ENCODE measurements around the gene FCHSD2.
"Not testable (repeated sequence)": the region's sequence is repeated elsewhere in the genome, so short reads cannot be mapped to it uniquely, and the experiment has no call there.

The FCHSD2 gene

DNA sequence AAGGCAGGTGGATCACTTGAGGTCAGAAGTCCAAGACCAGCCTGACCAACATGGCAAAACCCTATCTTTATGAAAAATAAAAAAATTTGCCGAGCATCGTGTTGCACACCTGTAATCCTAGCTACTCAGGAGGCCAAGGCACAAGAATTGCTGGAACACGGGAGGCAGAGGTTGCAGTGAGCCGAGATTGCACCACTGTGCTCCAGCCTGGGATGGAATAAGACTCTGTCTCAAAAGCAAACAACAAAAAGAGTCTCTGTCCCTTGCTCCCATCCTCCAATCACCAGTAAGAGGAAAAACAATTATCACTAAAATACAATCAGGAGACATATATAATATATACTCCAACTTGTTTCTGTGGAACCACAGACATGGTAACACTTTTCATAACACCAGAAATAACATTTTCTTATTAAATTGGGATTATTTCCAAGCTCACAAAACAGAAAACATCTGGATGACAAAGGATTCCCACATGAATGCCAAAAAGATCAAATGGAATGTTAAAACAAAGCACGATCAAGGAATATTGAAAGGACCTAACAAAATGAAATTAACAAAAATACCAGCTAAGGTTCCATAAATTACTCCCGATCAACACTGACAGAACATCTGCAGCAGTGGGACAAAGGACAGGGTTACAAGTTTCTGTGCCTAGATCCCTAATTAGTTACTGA, 15.2 kb downstream of the FCHSD2 start:
- DNase-seq = peak in 5 of 56 donors; percentile 4 to 12 (median 11)

DNA sequence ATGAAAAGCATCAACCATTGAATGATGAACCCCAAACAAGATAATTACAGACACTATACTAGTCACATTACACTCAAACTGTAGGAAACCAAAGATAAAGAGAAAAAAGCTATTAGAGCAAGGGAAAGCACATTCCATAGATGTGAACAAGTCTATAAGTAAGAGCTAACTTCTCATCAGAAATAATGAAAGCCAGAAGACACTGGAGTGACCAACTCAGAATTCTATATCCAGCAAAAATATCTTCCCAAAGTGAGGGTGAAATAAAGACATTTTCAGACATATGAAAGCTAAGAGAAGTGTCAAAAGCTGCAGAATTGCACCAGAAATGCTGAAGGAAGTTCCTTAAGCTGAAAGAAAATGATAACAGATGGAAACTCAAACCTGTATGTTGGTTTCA, 17.3 kb downstream of the FCHSD2 start:
- no peak for DNase-seq

DNA sequence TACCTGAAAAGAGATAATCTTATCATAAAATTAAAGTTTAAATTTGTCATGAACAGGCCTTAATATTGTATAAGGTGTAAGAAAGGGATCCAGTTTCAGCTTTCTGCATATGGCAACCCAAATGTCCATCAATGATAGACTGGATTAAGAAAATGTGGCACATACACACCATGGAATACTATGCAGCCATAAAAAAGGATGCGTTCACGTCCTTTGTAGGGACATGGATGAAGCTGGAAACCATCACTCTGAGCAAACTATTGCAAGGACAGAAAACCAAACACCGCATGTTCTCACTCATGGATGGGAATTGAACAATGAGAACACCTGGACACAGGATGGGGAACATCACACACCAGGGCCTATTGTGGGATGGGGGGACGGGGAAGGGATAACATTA, 18.2 kb downstream of the FCHSD2 start:
- DNase-seq = not testable (repeated sequence)

DNA sequence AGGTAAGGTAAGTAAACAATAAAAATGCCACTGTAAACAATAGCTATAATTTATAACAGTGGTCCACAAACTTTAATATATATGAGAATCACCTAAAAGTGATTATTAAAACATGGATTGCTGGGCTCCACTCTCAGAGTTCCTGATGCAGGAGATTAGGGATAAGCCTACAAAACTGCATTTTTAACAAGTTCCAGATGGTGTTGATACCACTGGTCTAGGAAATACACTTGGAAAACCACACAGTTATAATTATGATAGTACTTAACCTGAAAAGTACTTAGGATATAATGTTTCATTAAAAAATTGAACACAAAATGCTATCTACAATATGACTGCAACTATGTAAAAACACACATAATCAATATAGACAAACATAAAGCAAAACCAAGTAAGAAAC, 20.4 kb downstream of the FCHSD2 start:
- DNase-seq = no peak

DNA sequence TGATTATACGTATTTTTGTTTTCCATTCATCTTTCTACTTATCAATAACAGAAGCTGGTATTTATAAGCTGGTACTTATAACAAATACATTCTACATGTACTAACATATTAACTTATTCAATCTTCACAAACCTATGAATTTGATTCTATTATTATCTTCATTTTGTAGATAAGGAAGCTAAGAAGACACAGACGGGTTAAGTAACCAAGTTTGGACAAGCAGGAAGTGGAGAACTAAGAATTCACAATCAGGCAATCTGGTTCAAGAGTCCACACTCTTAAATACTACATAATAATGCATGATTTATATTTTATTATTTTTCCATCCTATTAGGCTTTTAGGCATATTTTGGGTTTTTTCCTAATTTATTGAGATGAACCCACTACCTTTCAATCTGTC, 25.0 kb downstream of the FCHSD2 start:
- DNase-seq = no peak

DNA sequence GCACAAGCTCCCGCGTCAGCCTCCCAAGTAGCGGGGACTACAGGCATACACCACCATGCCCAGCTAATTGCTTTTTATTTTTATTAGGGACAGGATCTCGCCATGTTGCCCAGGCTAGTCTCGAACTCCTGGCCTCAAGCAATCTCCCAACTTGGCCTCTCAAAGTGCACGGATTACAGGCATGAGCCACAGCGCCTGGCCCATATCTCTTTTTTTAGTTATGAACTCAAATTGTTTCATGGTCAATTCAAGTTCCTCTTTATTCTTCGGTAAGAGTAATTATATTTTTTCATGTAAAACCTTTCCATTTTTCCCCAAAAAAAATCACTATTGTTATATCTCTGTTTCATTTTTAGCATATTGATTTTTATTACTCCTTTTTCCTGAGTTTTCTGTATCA, 25.5 kb downstream of the FCHSD2 start:
- no peak for DNase-seq

DNA sequence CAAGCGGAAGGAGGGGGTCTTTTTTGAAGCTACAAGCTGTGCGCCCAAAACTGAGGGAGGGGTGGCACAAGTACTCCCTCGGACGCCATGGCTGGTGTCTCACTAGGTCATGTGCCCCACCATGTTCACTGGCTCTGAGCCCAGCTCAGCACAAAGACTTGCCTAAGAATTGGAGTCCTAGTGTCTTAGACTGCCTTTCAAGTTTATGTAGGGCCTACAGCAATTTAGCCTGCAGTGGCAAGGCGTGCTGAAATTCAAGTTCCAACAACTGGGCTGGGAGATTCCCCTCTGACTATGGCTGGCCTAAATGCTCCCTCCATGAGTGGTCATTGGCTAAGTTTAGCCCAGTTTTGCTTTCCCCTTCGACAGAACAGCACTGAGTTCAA, 27.3 kb downstream of the FCHSD2 start:
- no peak for DNase-seq

DNA sequence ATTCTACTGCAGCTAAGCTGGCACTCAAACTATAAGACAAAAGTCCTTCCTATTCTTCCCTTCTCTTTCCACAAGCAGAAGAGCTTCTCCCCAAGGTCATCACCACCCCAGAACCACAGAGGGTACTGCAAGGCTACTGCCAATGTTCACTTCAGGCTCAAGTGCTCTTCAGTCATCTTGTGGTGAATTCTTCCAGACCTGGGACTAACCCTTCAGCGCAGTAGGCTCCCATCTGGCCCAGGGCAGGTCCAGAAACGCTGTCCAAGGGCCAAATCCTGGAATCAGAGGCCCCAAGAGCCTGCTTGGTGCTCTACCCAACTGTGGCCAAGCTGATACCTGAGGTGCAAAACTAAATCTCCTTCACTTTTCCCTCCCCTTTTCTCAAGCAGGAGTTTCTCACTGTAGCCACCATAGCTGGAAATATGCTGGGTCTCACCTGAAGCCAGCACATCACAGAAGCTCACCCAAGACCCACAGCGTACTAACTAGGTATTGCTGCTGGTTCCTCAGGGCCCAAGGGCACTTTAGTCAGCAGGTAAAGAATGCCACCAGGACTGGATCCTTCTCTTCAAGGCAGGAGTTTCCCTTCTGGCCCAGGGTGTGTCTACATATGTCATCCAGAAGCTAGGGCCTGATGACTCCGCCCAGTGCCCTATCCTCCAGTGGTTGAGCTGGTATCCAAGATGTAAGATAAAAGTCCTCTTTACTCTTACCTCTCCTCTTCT, 27.8 kb downstream of the FCHSD2 start:
- no peak for DNase-seq

DNA sequence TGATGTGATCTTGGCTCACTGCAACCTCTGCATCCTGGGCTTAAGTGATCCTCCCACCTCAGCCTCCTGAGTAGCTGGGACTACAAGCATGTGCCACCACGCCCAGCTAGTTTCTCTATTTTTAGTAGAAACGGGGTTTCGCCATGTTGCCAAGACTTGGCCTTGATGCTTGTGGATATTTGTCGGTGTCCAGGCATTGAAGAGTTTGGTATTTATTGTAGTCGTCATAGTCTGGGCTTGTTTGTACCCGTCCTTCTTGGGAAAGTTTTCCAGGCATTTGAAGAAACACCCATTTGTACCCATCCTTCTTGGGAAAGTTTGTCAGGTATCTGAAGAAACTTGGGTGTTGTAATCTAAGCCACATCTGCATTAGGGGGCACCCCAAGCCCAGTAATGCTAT, 28.7 kb downstream of the FCHSD2 start:
- no peak for DNase-seq

DNA sequence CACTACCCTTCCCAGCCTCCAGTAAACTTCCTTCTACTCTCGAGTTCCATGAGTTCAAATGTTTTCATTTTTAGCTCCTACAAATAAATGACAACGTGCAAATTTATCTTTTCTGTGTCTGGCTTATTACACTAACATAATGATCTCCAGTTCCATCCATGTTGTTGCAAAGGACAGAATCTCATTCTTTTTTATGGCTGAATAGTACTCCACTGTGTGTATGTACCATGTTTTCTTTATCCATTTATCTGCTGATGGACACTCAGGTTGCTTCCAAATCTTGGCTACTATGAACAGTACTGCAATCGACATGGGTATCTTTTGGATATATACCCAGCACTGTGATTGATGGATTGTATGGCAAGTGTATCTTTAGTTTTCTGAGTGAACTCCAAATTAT, 34.5 kb downstream of the FCHSD2 start:
- DNase-seq = no peak

DNA sequence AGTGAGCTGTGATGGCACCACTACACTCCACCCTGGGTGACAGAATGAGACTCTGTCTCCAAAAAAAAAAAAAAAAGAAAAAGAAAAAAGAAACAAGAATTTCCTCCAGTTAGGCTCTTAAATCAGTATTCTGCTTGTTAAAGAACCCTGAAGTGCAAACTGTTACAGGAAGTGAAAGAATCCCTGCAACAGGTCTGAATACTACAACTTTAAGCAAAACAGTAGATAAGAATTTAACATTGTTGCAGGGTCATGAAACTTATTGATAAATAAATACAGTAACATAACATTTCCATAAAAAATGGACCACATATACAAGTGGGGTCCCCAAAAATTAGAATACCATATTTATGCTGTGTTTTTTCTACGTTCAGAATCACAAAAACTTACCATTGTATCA, 35.8 kb downstream of the FCHSD2 start:
- DNase-seq = no peak

DNA sequence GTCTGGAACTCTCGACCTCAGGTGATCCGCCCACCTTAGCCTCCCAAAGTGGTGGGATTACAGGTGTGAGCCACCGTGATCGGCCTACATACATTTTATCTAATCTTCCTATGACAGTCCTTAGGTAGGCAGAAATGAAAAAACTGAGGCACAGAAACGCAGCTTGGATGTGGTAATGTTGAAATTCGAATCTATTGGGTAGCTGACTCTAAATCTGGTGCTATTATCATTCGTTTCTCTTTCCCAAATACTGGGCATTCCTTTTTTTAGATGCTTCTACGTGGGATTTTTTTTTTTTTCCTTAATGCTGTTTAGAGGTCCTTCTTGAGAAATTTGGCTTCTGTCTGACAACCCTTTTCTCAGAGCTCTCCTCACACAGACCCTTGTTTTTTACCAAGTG, 41.5 kb downstream of the FCHSD2 start:
- no peak for DNase-seq

DNA sequence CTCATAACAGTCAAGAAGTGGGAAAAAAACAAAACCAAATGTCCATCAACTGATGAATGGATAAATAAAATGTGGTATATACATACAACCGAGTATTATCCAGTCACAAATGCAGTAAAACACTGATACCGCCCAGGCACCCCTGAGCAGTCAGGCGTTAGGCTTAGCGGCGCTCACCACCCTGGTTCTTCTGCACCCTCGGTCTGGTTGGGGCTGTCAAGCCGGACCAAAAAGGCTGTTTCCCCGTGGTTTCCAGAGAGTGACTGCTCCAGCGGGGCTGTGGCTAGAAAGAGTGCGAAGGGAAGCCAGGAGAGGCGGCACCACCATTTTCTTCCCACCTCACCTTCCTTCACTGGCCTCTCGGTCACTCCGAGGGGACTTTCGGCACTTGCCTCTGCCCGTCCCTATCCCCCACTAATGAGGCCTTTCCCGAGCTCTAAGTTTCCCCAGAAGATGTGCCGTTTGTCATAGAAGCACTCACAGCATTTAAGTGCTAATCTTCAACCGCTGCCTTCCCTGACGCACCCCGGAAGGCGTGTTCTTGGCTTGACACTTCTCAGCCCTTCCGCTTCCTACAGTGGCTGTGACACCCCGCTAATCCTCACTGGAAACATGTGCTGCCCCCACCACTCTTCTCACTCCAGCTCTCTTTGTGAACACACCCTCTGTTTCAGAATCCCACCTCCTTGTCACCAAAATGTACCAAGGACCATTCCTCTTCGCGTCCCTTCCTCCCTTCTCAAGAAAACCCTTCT, 42.4 kb downstream of the FCHSD2 start:
- DNase-seq = no peak

DNA sequence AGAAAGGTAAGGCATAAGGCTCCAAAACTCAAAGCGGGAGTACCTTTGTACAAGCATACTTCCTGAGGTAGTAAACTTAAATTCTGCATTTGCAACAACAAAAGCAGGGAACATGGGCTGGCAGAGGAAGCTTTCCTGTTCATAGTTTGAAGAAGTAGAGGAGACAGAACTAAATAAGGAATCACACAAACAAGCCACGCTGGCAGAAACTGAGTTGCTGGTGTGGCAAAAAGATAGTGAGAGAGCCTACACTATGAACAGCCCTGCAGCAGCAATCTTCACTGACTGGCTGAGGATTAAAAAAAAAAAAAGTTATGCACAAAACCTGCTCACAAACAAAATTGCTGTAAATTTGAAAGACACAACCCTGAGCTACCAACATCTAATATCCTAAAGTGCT, 46.5 kb downstream of the FCHSD2 start:
- DNase-seq = peak in 8 of 56 donors; percentile 9 to 56 (median 26)

DNA sequence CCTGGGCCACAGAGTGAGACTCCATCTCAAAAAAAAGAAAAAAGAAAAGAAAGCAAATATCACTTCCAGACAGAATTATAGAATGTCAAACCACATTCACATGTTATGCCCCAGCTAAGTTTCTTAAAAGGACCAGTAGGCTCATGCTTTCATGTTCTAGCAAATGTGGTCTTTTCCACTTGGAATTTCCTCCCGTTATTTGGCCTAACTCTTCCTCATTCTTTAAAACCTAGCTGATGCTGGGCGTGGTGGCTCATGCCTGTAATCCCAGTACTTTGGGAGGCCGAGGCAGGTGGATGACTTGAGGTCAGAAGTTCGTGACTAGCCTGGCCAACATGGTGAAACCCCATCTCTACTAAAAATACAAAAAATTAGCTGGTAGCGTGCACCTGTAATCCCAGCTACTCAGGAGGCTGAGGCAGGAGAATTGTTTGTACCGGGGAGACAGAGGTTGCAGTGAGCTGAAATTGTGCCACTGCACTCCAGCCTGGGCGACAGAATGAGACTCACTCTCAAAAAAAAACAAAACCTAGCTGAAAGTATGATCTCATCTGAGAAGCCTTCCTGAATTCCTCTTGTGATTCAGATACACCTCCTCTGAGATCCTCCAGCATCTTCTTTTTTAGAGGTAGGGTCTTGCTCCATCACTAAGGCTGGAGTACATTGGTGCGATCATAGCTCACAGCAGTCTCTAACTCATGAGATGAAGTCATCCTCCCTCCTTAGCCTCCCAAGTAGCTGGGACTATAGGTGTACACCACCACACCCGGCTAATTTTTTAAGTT, 50.4 kb downstream of the FCHSD2 start:
- no peak for DNase-seq

DNA sequence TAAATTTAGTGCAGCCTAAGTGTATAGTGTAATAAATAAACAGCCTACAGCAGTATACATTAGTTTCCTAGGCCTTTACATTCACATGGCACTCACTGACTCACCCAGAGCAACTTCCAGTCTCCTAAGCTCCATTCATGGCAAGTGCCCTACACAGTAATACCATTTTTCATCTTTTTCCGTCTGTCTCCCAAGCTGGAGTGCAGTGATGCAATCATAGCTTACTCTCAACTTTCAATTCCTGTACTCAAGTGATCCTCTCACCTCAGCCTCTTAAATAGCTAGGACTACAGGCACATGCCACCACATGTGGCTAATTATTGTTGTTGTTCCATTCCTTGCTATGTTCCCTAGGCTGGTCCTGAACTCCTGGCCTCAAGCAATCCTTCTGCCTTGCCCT, 54.4 kb downstream of the FCHSD2 start:
- no peak for DNase-seq

DNA sequence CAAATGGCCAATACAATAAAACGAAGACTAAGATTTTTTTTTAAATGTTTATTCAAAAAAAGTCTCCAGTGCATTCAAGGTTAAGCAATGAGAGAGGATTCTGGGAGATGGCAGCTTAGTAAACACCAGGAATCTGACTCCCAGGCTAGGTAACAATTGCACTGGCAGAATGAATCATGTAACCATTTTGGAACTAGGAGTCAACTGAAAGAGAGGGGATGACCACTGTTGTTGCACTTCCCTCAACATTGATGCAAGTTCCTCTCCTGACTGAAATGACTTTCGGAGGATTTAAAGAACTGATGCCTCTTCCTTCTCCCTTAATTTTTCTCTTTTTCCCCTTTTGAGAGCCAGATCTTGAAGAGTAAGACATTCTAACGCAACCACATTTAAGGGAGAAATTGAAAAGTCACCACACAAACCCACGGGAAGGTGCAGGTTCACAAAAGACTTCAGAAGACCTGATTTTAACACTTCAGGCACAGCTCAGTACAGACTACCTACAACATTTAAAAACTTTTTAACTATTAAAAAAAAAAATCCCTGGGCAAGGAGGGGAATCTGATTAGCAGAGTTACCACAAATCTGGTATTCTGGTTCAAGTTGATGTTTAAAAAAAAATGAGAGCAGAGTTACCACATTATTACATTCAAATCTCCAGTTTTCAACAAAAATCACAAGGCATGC, 56.8 kb downstream of the FCHSD2 start:
- DNase-seq = no peak

DNA sequence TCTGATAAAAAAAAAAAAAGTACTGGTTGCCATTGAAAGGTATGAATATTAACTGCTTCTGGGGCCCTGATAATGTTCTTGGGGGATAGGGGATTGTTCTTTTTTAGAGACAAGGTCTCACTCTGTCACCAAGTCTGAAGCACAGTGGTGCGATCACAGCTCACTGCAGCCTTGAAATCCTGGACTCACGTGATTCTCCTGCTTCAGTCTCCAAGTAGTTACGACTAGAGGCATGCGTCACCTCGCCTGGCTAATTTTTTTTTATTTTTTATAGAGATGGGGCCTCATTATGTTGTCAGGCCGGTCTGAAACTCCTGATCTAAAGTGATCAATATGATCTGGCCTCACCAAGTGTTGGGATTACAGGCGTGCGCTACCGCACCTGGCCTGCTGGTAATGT, 63.5 kb downstream of the FCHSD2 start:
- no peak for DNase-seq

DNA sequence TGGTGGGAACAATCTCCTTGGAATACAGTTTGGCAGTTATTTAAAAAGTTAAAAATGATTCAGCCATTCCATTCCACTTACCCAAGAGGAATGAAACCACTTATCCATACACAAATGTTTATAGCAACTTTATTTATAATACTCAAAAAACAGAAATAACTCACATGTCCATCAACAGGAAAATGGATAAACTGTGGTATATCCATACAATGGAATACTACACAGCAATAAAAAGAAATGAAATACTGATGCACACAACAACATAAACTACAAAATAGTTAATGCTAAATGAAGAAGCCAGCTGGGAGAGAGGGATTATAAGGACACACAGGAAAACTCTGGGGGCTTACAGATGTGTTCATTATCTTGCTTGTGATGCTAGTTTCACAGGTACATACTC, 64.7 kb downstream of the FCHSD2 start:
- DNase-seq = no peak

DNA sequence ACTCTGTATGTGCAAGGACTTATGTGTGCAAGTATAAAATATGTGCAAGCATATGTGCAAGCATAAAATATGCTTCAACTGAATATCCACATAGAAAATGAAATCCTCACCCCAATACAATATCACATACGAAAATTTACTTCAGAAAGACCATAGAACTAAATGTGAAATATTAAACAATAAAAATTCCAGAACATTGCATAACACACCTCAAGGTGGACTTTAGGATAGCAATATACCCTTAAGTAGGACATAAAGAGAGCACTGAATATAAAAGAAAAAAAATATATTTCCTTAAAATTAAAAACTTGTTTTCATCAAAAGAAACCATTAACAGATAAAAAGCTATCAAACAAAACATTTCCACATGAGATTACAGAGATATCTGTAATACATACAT, 67.8 kb downstream of the FCHSD2 start:
- no peak for DNase-seq

DNA sequence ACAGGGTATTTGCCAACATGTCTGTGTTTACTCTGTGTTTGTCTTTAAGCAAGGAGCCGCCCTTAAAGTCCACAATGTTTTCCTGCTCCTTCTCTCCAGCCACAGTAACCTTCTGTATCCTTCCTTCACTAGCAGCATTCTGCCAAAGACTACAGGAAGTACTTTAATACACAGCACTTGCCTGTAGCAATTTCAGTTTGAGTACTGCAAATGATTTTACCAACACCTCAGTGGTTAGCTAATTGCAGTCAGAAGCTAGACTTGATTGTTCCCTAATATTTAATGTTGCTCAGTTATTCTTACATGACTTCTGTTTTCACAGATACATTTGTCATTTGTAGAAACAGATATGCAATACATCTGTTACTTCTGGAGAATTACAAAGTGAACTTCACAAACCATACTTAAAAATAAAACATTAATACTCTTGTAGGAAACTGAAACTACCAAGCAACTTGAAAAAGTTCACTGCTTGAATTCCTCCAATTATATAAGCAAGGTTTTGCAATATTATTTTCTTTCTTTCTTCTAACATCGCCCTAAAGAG, 69.1 kb downstream of the FCHSD2 start:
- DNase-seq = no peak
